Activated CD4-positive, alpha-beta T cell treated with anti-CD3 and anti-CD28 coated beads, Interleukin-2, Interleukin-4, amounts not matched to agents 100 ng/mL and 50 ng/mL, durations not matched to agents 16 hours and 8 hours (primary cell): Measurements from ENCODE around the gene LPO.

Experiments
- DNase-seq: peaks from one replicate; pipeline ENCODE4 v3.0.0-alpha.2; 2020; ENCODE audit warnings: low spot score

Gene LPO

DNA sequence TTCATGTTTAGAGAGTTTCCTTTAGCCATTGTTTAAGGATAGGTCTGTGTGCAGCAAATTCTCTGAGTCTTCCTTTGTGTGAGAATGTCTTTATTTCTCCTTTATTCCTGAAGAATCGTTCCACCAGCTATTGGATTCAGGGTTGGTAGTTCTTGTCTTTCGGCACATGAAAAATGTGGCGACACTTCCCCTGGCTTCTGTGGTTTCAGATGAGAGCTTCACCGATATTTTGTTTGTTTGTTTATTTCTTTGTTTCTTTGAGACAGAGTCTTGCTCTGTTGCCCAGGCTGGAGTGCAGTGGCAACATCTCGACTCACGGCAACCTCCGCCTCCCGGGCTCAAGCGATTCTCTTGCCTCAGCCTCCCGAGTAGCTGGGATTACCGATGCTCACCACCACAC, 23.8 kb downstream of the LPO start:
- no peak for DNase-seq

GRCh38 chr17:58263773-58264172, 25.4 kb downstream of the LPO start:
- no peak for DNase-seq

GRCh38 chr17:58264407-58265103, 26.2 kb downstream of the LPO start:
- DNase-seq: no peak

DNA sequence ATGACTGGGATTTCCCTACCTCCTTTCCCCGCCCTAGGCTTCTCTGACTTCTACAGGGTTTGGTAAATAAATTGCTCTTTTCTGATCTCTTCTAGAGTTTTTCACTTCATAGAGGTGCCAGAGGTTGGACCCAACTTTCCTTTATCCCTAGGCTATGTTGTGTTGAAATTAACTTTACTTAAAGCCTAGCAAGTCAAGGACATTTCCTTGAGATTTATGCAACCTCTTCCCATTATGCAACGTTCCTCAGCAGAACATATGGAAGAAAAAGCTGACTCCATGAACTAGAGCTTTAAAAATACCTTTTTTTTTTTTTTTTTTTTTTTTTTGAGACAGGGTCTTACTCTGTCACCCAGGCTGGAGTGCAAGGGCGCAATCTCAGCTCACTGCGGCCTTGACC, 26.9 kb downstream of the LPO start:
- no peak for DNase-seq

- no peak for DNase-seq
These were observed 27.8 kb downstream of the LPO start for GRCh38 chr17:58265902-58266875.

GRCh38 chr17:58267347-58268324, 29.3 kb downstream of the LPO start:
- DNase-seq: no peak

GRCh38 chr17:58268326-58268725, 29.9 kb downstream of the LPO start:
- no peak for DNase-seq

- DNase-seq: no peak
These were observed 30.6 kb downstream of the LPO start for GRCh38 chr17:58268774-58269556.

DNA sequence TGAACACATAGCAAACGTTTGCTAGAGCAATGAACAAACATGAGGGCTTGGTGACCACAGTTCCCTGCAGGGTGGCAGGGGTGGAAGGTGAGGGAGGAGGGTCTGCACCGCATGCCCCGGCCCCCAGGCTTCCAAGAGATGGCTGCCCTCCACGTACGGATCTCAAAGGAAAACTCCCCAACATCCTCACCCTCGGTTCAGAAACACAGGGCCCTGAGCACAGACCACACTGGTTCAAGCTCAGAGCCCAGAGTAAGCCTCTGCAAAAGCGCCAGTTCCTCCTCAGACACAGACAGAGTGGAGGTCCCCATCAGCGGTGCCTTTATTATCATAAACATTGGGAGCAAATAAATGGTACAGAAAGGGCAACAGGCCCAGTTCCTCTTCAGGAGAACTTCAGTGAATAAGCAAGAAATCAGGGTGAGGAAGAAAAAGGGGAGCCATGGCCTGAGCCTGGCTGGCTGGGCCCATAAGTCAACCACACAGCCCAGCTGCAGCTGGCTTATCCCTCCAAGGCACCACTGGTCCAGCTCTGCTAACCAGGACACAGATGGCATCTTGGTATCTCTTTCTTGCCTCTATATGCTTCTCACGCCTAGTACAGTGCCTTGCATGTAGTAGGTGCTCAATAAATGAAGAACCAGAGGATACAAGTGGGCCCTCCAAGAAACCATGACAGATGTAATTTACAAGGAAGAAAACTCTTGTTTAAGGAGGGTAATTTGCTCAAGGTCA, 31.3 kb downstream of the LPO start:
- DNase-seq: no peak

- DNase-seq: no peak
These were observed 32.3 kb downstream of the LPO start for GRCh38 chr17:58270476-58271215.

GRCh38 chr17:58271216-58271931, 33.0 kb downstream of the LPO start:
- DNase-seq: no peak

- DNase-seq: no peak
These were observed 34.2 kb downstream of the LPO start for GRCh38 chr17:58272367-58273280.

GRCh38 chr17:58273453-58274104, 35.2 kb downstream of the LPO start:
- DNase-seq: peak; percentile 8

DNA sequence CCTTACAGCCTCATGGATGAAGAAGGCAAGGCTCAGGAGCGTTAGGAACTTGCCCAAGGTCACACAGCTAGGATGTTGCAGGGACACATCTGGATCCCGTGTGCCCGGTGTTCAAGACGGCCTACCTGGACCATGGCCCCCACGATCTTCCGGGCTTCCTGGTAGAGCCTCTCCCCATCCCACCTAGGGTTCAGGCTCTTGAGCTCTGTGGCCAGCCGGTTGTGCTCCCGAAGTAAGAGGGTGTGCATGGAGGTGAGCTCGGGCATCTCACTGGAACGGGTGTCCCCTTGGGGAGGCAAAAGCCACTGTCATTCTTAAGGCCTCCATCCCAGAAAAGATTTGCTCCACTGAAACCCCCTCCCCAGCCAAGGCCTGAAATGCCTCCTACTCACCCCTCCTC, 37.0 kb downstream of the LPO start:
- no peak for DNase-seq

GRCh38 chr17:58276423-58276822, 38.0 kb downstream of the LPO start:
- no peak for DNase-seq

DNA sequence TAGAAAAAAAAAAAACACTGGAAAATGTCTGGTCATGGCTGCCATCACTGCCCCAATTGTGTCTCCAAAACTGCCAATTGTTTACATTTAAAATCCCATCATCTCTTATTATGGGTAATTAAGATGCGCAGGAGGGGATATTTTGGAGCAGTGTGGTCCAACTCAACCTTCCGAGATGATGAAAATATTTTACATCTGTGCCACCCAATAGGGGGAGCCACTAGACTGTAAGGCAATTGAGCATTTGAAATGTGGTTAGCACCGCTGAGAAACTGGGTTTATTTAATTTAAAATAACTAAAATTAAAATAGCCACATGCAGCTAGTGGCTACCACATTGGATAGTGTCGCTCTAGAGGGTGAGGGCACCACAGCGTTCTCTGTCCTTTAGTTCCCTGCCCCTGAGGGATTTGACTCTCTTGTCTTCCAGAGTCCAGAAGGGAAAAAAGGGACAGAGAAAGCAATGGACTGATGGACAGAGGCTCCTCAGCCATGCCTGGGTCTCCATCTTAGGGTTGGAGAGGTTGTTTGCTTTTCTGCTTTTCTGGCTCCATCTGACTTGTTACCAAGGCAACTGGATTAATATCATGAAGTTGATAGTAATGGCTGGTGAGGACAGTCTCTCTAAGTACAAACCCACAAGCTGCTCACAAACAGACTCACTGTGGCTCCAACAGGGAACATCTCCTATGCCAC, 38.9 kb downstream of the LPO start:
- DNase-seq: peak; percentile 27
